Caco-2 (cell line): ENCODE results near the gene PPFIBP1. TPM values are rescaled to one million over a fixed set of nuclear protein-coding genes. Genes with fewer than 3 reads are reported as not detected.

Source experiments
- BruUV-seq: library from RNA; stranded (reverse); fragments of 400-500 nt; replicated peaks from 2 replicates; lab custom pipeline; 2021; lab: Mats Ljungman, UMichigan
- CTCF ChIA-PET: fragments of 300-600 bp; sonication (Branson Sonifier 250); formaldehyde crosslinking; loops from one replicate; lab custom pipeline; 2022; ENCODE audit warnings: antibody characterized with exemption; lab: Charles Lee
- POLR2A ChIA-PET: fragments of 300-600 bp; sonication (Branson Sonifier 250); formaldehyde crosslinking; loops from one replicate; lab custom pipeline; 2022; ENCODE audit warnings: antibody characterized with exemption; lab: Charles Lee
- DNase-seq, 2 experiments: peaks; one replicate each; pipeline versions ENCODE4 v3.0.0 to v3.0.0-alpha.2; 2020 to 2022
- H3K27me3 ChIP-seq: replicated peaks from 2 replicates; pipeline ENCODE4 v1.6.0; 2011; ENCODE audit warnings: low read length; ENCODE audit not compliant: control insufficient read depth, insufficient read depth
- H3K36me3 ChIP-seq: 2 replicates; pipeline ENCODE4 v1.5.1; 2011; ENCODE audit warnings: low read length; ENCODE audit not compliant: control insufficient read depth, insufficient read depth
- H3K4me1 ChIP-seq: fragments of 250-450 bp; sonication (Bioruptor Pico); 2 replicates; pipeline ENCODE4 v1.5.1; 2020; ENCODE audit warnings: mild to moderate bottlenecking
- H3K4me3 ChIP-seq: 2 replicates; pipeline ENCODE4 v1.5.1; 2011; ENCODE audit warnings: low read depth, mild to moderate bottlenecking, control low read depth, low read length
- H3K9me3 ChIP-seq: fragments of 250-450 bp; sonication (Bioruptor Pico); 2 replicates; pipeline ENCODE4 v1.5.1; 2020; ENCODE audit warnings: mild to moderate bottlenecking, moderate library complexity
- H3K27ac Mint-ChIP-seq: one replicate; pipeline ENCODE4 v1.8.0; 2022; ENCODE audit warnings: mixed read lengths; ENCODE audit not compliant: unreplicated experiment
- H3K27me3 Mint-ChIP-seq: one replicate; pipeline ENCODE4 v1.8.0; 2022; ENCODE audit warnings: mixed read lengths; ENCODE audit not compliant: insufficient read depth, unreplicated experiment
- H3K36me3 Mint-ChIP-seq: one replicate; pipeline ENCODE4 v1.8.0; 2022; ENCODE audit warnings: mild to moderate bottlenecking, mixed read lengths; ENCODE audit not compliant: insufficient read depth, unreplicated experiment
- H3K4me1 Mint-ChIP-seq: one replicate; pipeline ENCODE4 v1.8.0; 2022; ENCODE audit warnings: low read depth, mixed read lengths; ENCODE audit not compliant: unreplicated experiment
- H3K4me3 Mint-ChIP-seq: one replicate; pipeline ENCODE4 v1.8.0; 2022; ENCODE audit warnings: mild to moderate bottlenecking, moderate library complexity, mixed read lengths; ENCODE audit not compliant: unreplicated experiment
- H3K9me3 Mint-ChIP-seq: one replicate; pipeline ENCODE4 v1.8.0; 2022; ENCODE audit warnings: mixed read lengths; ENCODE audit not compliant: unreplicated experiment
- intact Hi-C: fragments of 100-400 bp; cut with micrococcal nuclease; formaldehyde crosslinking; loops from one replicate; pipeline ENCODE4 v1.10.0; 2022; ENCODE audit not compliant: unreplicated experiment
- total RNA-seq: library from RNA; stranded (reverse); gene quantifications from 2 replicates; pipeline ENCODE4 v1.2.3, GENCODE V29; 2022
- TF ChIP-seq, protein P1 (sequence below), 2 experiments: fragments of 200-600 bp in 1 of 2; IDR thresholded peaks; 1 replicate in 1 of 2; 2 replicates in 1 of 2; pipeline versions ENCODE4 v1.5.1 to v1.8.0; 2011 to 2022; ENCODE audit warnings: antibody characterized with exemption in 1 of 2, control low read depth in 1 of 2, inconsistent platforms in 1 of 2, low read depth in 1 of 2, low read length in 1 of 2, mild to moderate bottlenecking in 1 of 2, moderate library complexity in 1 of 2; ENCODE audit not compliant: insufficient read depth in 1 of 2, severe bottlenecking in 1 of 2, unreplicated experiment in 1 of 2

Gene PPFIBP1
- total RNA-seq, 1 experiment from 2014 or later: 109 TPM

DNA sequence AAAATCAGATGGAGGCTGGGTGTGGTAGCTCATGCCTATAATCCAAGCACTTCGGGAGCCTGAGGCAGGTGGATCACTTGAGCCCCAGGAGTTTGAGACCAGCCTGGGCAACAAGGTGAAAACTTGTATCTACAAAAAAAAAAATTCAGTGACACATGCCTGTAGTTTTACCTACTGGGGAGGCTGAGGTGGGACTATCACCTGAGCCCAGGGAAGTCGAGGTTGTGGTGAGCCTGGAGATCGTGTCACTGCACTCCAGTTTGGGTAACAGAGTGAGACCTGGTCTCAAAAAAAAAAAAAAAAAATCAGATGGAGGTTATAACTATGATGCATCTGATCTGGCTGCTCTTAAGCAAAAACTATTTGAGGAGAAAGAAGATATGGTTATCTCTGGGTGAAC is 26.6 kb upstream of the PPFIBP1 start:
- no peak overlapping the region for H3K4me3 Mint-ChIP-seq
- H3K27ac Mint-ChIP-seq: no peak overlapping the region
- Histone ChIP-seq H3K4me3 (no peak overlapping the region), H3K27me3 (no peaks in the 10 kb centered on the region), H3K9me3 (no peaks in the 10 kb centered on the region), H3K36me3 (no peaks in the 10 kb centered on the region), H3K4me1 (peaks cover 6% of the 10 kb centered on the region; the same call in 1 of the 2 replicates)
- no peaks in the 10 kb centered on the region for H3K27me3 Mint-ChIP-seq
- no peaks in the 10 kb centered on the region for H3K9me3 Mint-ChIP-seq
- DNase-seq: no peak
- BruUV-seq: no TSS peak
- H3K4me1 Mint-ChIP-seq: no peaks in the 10 kb centered on the region
- intact Hi-C loops: no loop called here
- no peaks in the 10 kb centered on the region for H3K36me3 Mint-ChIP-seq
- TF ChIP-seq, protein P1, sequence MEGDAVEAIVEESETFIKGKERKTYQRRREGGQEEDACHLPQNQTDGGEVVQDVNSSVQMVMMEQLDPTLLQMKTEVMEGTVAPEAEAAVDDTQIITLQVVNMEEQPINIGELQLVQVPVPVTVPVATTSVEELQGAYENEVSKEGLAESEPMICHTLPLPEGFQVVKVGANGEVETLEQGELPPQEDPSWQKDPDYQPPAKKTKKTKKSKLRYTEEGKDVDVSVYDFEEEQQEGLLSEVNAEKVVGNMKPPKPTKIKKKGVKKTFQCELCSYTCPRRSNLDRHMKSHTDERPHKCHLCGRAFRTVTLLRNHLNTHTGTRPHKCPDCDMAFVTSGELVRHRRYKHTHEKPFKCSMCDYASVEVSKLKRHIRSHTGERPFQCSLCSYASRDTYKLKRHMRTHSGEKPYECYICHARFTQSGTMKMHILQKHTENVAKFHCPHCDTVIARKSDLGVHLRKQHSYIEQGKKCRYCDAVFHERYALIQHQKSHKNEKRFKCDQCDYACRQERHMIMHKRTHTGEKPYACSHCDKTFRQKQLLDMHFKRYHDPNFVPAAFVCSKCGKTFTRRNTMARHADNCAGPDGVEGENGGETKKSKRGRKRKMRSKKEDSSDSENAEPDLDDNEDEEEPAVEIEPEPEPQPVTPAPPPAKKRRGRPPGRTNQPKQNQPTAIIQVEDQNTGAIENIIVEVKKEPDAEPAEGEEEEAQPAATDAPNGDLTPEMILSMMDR (IDR thresholded peaks at IDR 0.05; ENCODE audit: insufficient read depth in 1 of 2, low read depth in 1 of 2, low read length in 1 of 2, severe bottlenecking in 1 of 2, unreplicated experiment in 1 of 2): no peak
- ChIA-PET CTCF (no interaction called here), POLR2A (no interaction called here)

DNA sequence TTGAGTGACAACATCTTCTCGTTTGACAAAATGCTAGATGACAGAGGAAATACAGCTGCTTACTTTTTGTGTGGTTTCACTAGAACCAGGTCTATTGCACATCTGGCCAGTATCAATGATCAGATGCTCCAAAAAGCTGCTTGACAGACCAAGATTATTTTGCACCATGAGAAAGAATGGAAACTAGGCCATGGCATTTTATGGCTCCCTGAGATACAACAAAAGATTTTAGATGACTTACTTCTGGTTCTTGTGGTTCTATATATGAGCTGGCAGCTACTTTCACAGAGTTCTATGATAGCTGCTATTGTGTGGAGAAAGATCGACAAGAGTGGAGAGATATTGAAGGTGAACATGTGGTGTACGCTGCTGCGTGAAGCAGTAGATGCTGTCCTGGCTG is 25.9 kb upstream of the PPFIBP1 start:
- Histone ChIP-seq H3K36me3 (no peaks in the 10 kb centered on the region), H3K9me3 (no peaks in the 10 kb centered on the region), H3K4me3 (no peak overlapping the region), H3K4me1 (peaks cover 6% of the 10 kb centered on the region; the same call in 1 of the 2 replicates), H3K27me3 (no peaks in the 10 kb centered on the region)
- TF ChIP-seq, protein P1 (IDR thresholded peaks at IDR 0.05; ENCODE audit: insufficient read depth in 1 of 2, low read depth in 1 of 2, low read length in 1 of 2, severe bottlenecking in 1 of 2, unreplicated experiment in 1 of 2): no peak
- no peaks in the 10 kb centered on the region for H3K4me1 Mint-ChIP-seq
- H3K27me3 Mint-ChIP-seq: no peaks in the 10 kb centered on the region
- H3K9me3 Mint-ChIP-seq: no peaks in the 10 kb centered on the region
- no peak for DNase-seq
- ChIA-PET POLR2A (no interaction called here), CTCF (no interaction called here)
- no peak overlapping the region for H3K27ac Mint-ChIP-seq
- H3K4me3 Mint-ChIP-seq: no peak overlapping the region
- no TSS peak for BruUV-seq
- H3K36me3 Mint-ChIP-seq: no peaks in the 10 kb centered on the region
- intact Hi-C loops: no loop called here

DNA sequence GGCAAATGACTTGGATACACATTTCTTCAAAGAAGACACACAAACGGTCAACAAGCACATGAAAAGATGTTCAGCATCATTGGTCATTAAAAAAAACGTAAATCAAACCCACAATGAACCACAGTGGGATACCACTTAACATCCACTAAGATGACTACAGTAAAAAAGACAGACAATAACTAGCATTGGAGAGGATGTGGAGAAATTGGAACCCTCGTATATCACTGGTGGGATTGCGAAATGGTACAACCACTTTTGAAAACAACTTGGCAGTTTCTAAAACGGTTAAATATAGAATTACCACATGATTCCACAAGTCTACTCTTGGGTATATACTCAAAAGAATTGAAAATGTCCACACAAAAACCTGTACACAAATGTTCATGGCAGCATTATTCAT is 25.2 kb upstream of the PPFIBP1 start:
- POLR2A ChIA-PET: no interaction called here
- H3K4me1 ChIP-seq: peaks cover under 1% of the 10 kb centered on the region; the same call in 1 of the 2 replicates
- Mint-ChIP-seq H3K4me3 (no peak overlapping the region), H3K36me3 (no peaks in the 10 kb centered on the region), H3K27me3 (no peaks in the 10 kb centered on the region), H3K4me1 (no peaks in the 10 kb centered on the region), H3K27ac (no peak overlapping the region), H3K9me3 (no peaks in the 10 kb centered on the region)
- TF ChIP-seq, protein P1 (IDR thresholded peaks at IDR 0.05; ENCODE audit: insufficient read depth in 1 of 2, low read depth in 1 of 2, low read length in 1 of 2, severe bottlenecking in 1 of 2, unreplicated experiment in 1 of 2): no peak
- H3K27me3 ChIP-seq: no peaks in the 10 kb centered on the region
- no TSS peak for BruUV-seq
- intact Hi-C loops: no loop called here
- DNase-seq: no peak
- CTCF ChIA-PET: no interaction called here
- no peaks in the 10 kb centered on the region for H3K36me3 ChIP-seq
- no peaks in the 10 kb centered on the region for H3K9me3 ChIP-seq
- H3K4me3 ChIP-seq: no peak overlapping the region
